HepG2 (cell line): ENCODE data around the gene KCND3. TPM values are rescaled to one million over a fixed set of nuclear protein-coding genes. Genes with fewer than 3 reads are reported as not detected.

Experiments
- ATAC-seq: fragments of 200-7000 bp; cut with Tn5 transposase; 3 replicates; pipeline ENCODE4 v1.9.1; 2020; ENCODE audit warnings: mild to moderate bottlenecking, moderate library complexity
- BruUV-seq: library from RNA; stranded (reverse); fragments of 400-500 nt; replicated peaks from 2 replicates; lab custom pipeline; 2021; lab: Mats Ljungman, UMichigan
- CTCF ChIA-PET: fragments of 300-600 bp; formaldehyde crosslinking; extraction: SDS; loops from one replicate; lab custom pipeline; 2021; ENCODE audit warnings: low total read pairs, inconsistent platforms, low intra/inter-chr PET ratio; lab: Yijun Ruan, JAX
- POLR2A ChIA-PET: fragments of 350-600 bp; sonication (Branson Sonifier 250); formaldehyde crosslinking; loops from one replicate; lab custom pipeline; 2020; ENCODE audit warnings: antibody characterized with exemption, inconsistent platforms; lab: Yijun Ruan, JAX
- DNase-seq: peaks from one replicate; pipeline ENCODE4 v3.0.0-alpha.2; 2015; ENCODE audit warnings: low spot score
- FAIRE-seq: peaks from 3 replicates; lab custom pipeline; 2011; peaks lifted over from hg19 to GRCh38; lab: Jason Lieb, UNC
- H2AFZ ChIP-seq: one replicate; pipeline ENCODE4 v1.6.1; 2011; ENCODE audit warnings: low read length, inconsistent platforms
- H3K27ac ChIP-seq: fragments of 300-600 bp; 3 replicates; pipeline ENCODE4 v1.8.0; 2011; ENCODE audit warnings: mixed run types, mild to moderate bottlenecking, mixed read lengths, low read length, inconsistent platforms; ENCODE audit not compliant: insufficient read depth; ENCODE audit errors: extremely low read length
- H3K27me3 ChIP-seq, 2 experiments: fragments of 200-600 bp in 1 of 2; 2 replicates in 1 of 2; 3 replicates in 1 of 2; pipeline versions ENCODE4 v1.6.0 to v1.8.0; 2011; ENCODE audit warnings: low read length in 2 of 2, mild to moderate bottlenecking in 2 of 2, moderate library complexity in 2 of 2, inconsistent platforms in 1 of 2; ENCODE audit not compliant: insufficient read depth in 2 of 2, control insufficient read depth in 1 of 2
- H3K36me3 ChIP-seq, 2 experiments: fragments of 200-600 bp in 1 of 2; replicated peaks in 1 of 2; 2 replicates in 1 of 2; 3 replicates in 1 of 2; pipeline versions ENCODE4 v1.5.1 to v1.8.0; 2011; ENCODE audit warnings: low read length in 2 of 2, inconsistent platforms in 1 of 2; ENCODE audit not compliant: insufficient read depth in 2 of 2, control insufficient read depth in 1 of 2
- H3K4me1 ChIP-seq: 2 replicates; pipeline ENCODE4 v1.5.1; 2012; ENCODE audit warnings: low read length, inconsistent platforms; ENCODE audit not compliant: insufficient read depth
- H3K4me2 ChIP-seq: 2 replicates; pipeline ENCODE4 v1.6.0; 2011; ENCODE audit warnings: low read depth, low read length, inconsistent platforms
- H3K4me3 ChIP-seq, 3 experiments: fragments of 200-600 bp in 1 of 3; sonication (generic), shearing (Covaris generic) in 1 of 3; replicated peaks in 1 of 3; 2 replicates each; pipeline ENCODE4 v1.5.1; 2011 to 2016; ENCODE audit warnings: low read length in 3 of 3, inconsistent platforms in 2 of 3, low read depth in 2 of 3, mild to moderate bottlenecking in 2 of 3, control low read depth in 1 of 3, mixed read lengths in 1 of 3; ENCODE audit not compliant: insufficient read depth in 1 of 3
- H3K79me2 ChIP-seq: one replicate; pipeline ENCODE4 v1.6.1; 2011; ENCODE audit warnings: low read length, inconsistent platforms; ENCODE audit not compliant: insufficient read depth
- H3K9ac ChIP-seq: 2 replicates; pipeline ENCODE4 v1.6.0; 2011; ENCODE audit warnings: mild to moderate bottlenecking, low read depth, low read length, inconsistent platforms; ENCODE audit not compliant: insufficient read depth
- H3K9me3 ChIP-seq: 2 replicates; pipeline ENCODE4 v1.5.1; 2012; ENCODE audit warnings: mild to moderate bottlenecking, low read length
- H4K20me1 ChIP-seq: 2 replicates; pipeline ENCODE4 v1.6.0; 2011; ENCODE audit warnings: inconsistent platforms, mild to moderate bottlenecking, low read length, moderate library complexity; ENCODE audit not compliant: insufficient read depth
- ELF3 ChIP-seq: IDR thresholded peaks from 2 replicates; pipeline ENCODE4 v1.6.1; 2016; ENCODE audit warnings: missing genetic modification reagents, missing compliant biosample characterization
- HOMEZ ChIP-seq: IDR thresholded peaks from 2 replicates; pipeline ENCODE4 v1.6.1; 2016; ENCODE audit warnings: low read depth
- MIER2 ChIP-seq: IDR thresholded peaks from 2 replicates; pipeline ENCODE4 v1.6.1; 2016; ENCODE audit warnings: missing biosample characterization, missing genetic modification reagents
- RBFOX2 ChIP-seq: fragments of 200-400 bp; formaldehyde crosslinking; IDR thresholded peaks from 2 replicates; pipeline ENCODE4 v1.6.1; 2017; ENCODE audit warnings: low read depth, mild to moderate bottlenecking, low read length
- XBP1 ChIP-seq: sonication (generic); formaldehyde crosslinking; IDR thresholded peaks from 2 replicates; pipeline ENCODE4 v1.5.0; 2020; ENCODE audit warnings: missing genetic modification reagents
- ZKSCAN8 ChIP-seq: IDR thresholded peaks from 2 replicates; pipeline ENCODE4 v1.6.1; 2016; ENCODE audit warnings: borderline replicate concordance, missing genetic modification reagents, missing compliant biosample characterization
- ZNF557 ChIP-seq: sonication (generic); formaldehyde crosslinking; IDR thresholded peaks from 2 replicates; pipeline ENCODE4 v1.4.0; 2020; ENCODE audit warnings: missing genetic modification reagents
- WGBS: methylation state at CpG from one replicate; pipeline ENCODE4 v1.1.6; 2017; ENCODE audit warnings: low lambda C conversion rate; 5-methylcytosine and 5-hydroxymethylcytosine counted together
- in situ Hi-C: cut with HindIII; loops from 2 replicates; pipeline ENCODE4 v1.10.0; 2017; ENCODE audit warnings: low pct_unique_long_range_greater_than_20kb; ENCODE audit not compliant: extremely low pct_ligation_motif_present
- intact Hi-C: fragments of 100-400 bp; cut with micrococcal nuclease; formaldehyde crosslinking; loops from one replicate; pipeline ENCODE4 v1.10.0; 2022; ENCODE audit not compliant: unreplicated experiment
- polyA plus RNA-seq, 8 experiments: library from polyadenylated mRNA; depleted of rRNA in 3 of 8; stranded (reverse) in 7 of 8; unstranded in 1 of 8; fragments of >200 nt; fragmentation: Illumina TruSeq in 4 of 8; extraction: Trizol in 4 of 8; gene quantifications; 2 replicates each; pipeline versions ENCODE4 v1.2.1 to v1.2.3, GENCODE V29; 2011 to 2016; ENCODE audit warnings: low read depth in 4 of 8, missing spikeins in 1 of 8, mixed read lengths in 1 of 8; ENCODE audit not compliant: insufficient read depth in 1 of 8
- total RNA-seq, 5 experiments: library from RNA; depleted of rRNA; stranded (reverse); fragments of >200 nt; fragmentation: Illumina TruSeq; extraction: Trizol; gene quantifications; 2 replicates each; pipeline ENCODE4 v1.2.3, GENCODE V29; 2016; ENCODE audit warnings: low read depth in 1 of 5

Gene KCND3
- total and polyA plus RNA-seq, 2 of the 13 experiments (the other 11 are each of a cell fraction or from before 2014, with no cell fraction given): 0.04 TPM; not detected in 1

DNA sequence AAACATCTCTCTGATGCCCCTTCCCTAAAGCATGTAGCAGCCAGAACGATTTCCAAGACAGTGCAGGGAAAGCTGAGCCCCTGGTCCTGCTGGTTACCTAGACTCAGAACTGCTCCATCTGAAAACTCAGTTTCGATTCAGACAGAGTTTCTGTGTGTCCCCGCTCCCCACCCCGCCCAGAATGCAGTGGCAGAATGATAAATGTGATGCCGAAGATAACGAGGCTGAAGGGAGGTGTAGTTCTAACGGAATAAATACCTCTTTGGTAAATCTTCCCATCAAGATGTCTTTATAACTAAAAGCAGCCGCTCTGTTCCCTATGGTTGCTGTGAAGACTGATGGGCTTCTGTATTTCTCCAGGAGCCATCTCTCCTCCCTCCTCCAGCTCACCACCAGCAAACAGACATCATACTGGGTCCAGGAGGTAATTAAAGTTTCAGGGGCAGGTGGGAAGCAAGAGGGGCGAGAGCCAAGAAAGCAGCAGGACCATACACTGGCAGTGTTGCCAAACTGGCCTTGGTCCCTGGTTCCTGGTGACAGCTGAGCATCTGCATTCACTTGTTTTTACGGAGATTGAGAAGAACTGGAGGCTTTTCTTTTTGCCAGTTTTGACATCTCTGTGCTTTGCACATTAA lies 156.8 kb downstream of the KCND3 start (continued):
- TF ChIP-seq MIER2 (no peak), ELF3 (CRISPR knock-in tag) (no peak), ZNF557 (CRISPR knock-in tag) (no peak)

GRCh38 chr1:111831153-111831552 lies 158.3 kb downstream of the KCND3 start:
- in situ Hi-C loops: no loop called here

More at GRCh38 chr1:111831153-111831552, 158.3 kb downstream of the KCND3 start:
- DNase-seq (no peak), ATAC-seq (no peak), FAIRE-seq (no peak)
- 0% methylated on average over 1 of the region's 1 CpG for WGBS
- H3K79me2 ChIP-seq: no peaks in the 10 kb centered on the region
- H3K9ac ChIP-seq: no peak overlapping the region
- BruUV-seq: no TSS peak
- ChIA-PET POLR2A (no interaction called here), CTCF (no interaction called here)
- no peaks in the 10 kb centered on the region for H3K4me1 ChIP-seq
- intact Hi-C loops: no loop called here
- no peak for TF ChIP-seq RBFOX2
- no peak for TF ChIP-seq HOMEZ (CRISPR knock-in tag)
- TF ChIP-seq XBP1: no peak
- TF ChIP-seq ZKSCAN8 (CRISPR knock-in tag): no peak
- TF ChIP-seq, all 625 proteins: peak for 0
- H3K27ac ChIP-seq: no peak overlapping the region
- no peak overlapping the region for H2AFZ ChIP-seq
- H3K27me3 ChIP-seq: peaks cover 0 to 3% of the 10 kb centered on the region in 2 experiments; a peak in 1 of 5 replicates
- H4K20me1 ChIP-seq: no peaks in the 10 kb centered on the region
- no peaks in the 10 kb centered on the region for H3K36me3 ChIP-seq
- H3K4me2 ChIP-seq: no peak overlapping the region
- H3K9me3 ChIP-seq: no peaks in the 10 kb centered on the region
- H3K4me3 ChIP-seq: no peak overlapping the region
